Activated CD8-positive, alpha-beta T cell treated with anti-CD3 and anti-CD28 coated beads, Interleukin-2, amount 10 ng/mL, durations not matched to agents 7 days and 5 days (primary cell): ENCODE measurements around the gene ASCL2. TPM values are rescaled to one million over a fixed set of nuclear protein-coding genes. Genes with fewer than 3 reads are reported as not detected.

Source experiments
- ATAC-seq: fragments of 150-1000 bp; cut with Tn5 transposase; one replicate; pipeline ENCODE4 v1.10.0; 2021; ENCODE audit warnings: moderate library complexity
- CTCF ChIA-PET: fragments of 350-600 bp; sonication (Branson Sonifier 250); formaldehyde crosslinking; loops from one replicate; lab custom pipeline; 2021; ENCODE audit warnings: antibody characterized with exemption; lab: Charles Lee
- POLR2A ChIA-PET: fragments of 350-600 bp; sonication (Branson Sonifier 250); formaldehyde crosslinking; loops from one replicate; lab custom pipeline; 2021; ENCODE audit warnings: antibody characterized with exemption; lab: Charles Lee
- DNase-seq: peaks from one replicate; pipeline ENCODE4 v3.0.0-alpha.2; 2020
- H3K27ac Mint-ChIP-seq: one replicate; pipeline ENCODE4 v1.8.0; 2021; ENCODE audit warnings: mild to moderate bottlenecking, mixed read lengths
- H3K27me3 Mint-ChIP-seq: one replicate; pipeline ENCODE4 v1.8.0; 2021; ENCODE audit warnings: low read depth, mixed read lengths
- H3K36me3 Mint-ChIP-seq: one replicate; pipeline ENCODE4 v1.8.0; 2021; ENCODE audit warnings: low read depth, mixed read lengths
- H3K4me1 Mint-ChIP-seq: one replicate; pipeline ENCODE4 v1.8.0; 2021; ENCODE audit warnings: low read depth, mixed read lengths
- H3K4me3 Mint-ChIP-seq: one replicate; pipeline ENCODE4 v1.8.0; 2021; ENCODE audit warnings: mild to moderate bottlenecking, mixed read lengths
- H3K9me3 Mint-ChIP-seq: one replicate; pipeline ENCODE4 v1.8.0; 2022; ENCODE audit warnings: mixed read lengths; ENCODE audit not compliant: insufficient read depth
- total RNA-seq, 2 experiments: library from RNA; stranded (reverse); gene quantifications; one replicate each; pipeline ENCODE4 v1.2.3, GENCODE V29; 2021

The ASCL2 gene
- total RNA-seq, 2 experiments from 2014 or later, result 0.13 to 0.53 TPM

- Mint-ChIP-seq H3K27ac (no peak overlapping the region), H3K4me3 (peak overlapping the region; percentile 49), H3K27me3 (peaks cover 30% of the 10 kb centered on the region), H3K4me1 (peaks cover 36% of the 10 kb centered on the region), H3K9me3 (no peaks in the 10 kb centered on the region), H3K36me3 (no peaks in the 10 kb centered on the region)
- ChIA-PET POLR2A (no interaction called here), CTCF (interaction anchor here (0.9 to 1.0 kb wide), 2 partner anchors 10 to 36 kb away, joined by 3 to 6 read pairs; no protein-coding TSS in a partner anchor)
- peak; percentile 16 for ATAC-seq
- DNase-seq, result peak; percentile 45
Observed at GRCh38 chr11:2268729-2269600, 1.4 kb downstream of the ASCL2 start.

- CTCF ChIA-PET, result interaction anchor here (0.9 to 1.1 kb wide), 2 partner anchors 11 to 37 kb away, joined by 3 read pairs; no protein-coding TSS in a partner anchor
- DNase-seq (peak; percentile 19), ATAC-seq (no peak)
- Mint-ChIP-seq H3K4me1 (peaks cover 36% of the 10 kb centered on the region), H3K4me3 (peak overlapping the region; percentile 28), H3K9me3 (no peaks in the 10 kb centered on the region), H3K36me3 (no peaks in the 10 kb centered on the region), H3K27me3 (peaks cover 25% of the 10 kb centered on the region), H3K27ac (no peak overlapping the region)
- POLR2A ChIA-PET, result no interaction called here
Observed at GRCh38 chr11:2267851-2268728, 2.3 kb downstream of the ASCL2 start.

GRCh38 chr11:2267306-2267850 is 3.0 kb downstream of the ASCL2 start:
- H3K4me1 Mint-ChIP-seq, result peaks cover 36% of the 10 kb centered on the region
- H3K27ac Mint-ChIP-seq, result no peak overlapping the region
- H3K9me3 Mint-ChIP-seq, result no peaks in the 10 kb centered on the region
- DNase-seq (peak; percentile 18), ATAC-seq (no peak)
- H3K4me3 Mint-ChIP-seq, result no peak overlapping the region
- POLR2A ChIA-PET, result no interaction called here
- CTCF ChIA-PET, result interaction anchor here (1.1 kb wide), 1 partner anchor 37 kb away, joined by 3 read pairs; no protein-coding TSS in a partner anchor
- H3K27me3 Mint-ChIP-seq, result peaks cover 18% of the 10 kb centered on the region
- no peaks in the 10 kb centered on the region for H3K36me3 Mint-ChIP-seq

- ChIA-PET CTCF (interaction anchor here (1.1 kb wide), 1 partner anchor 38 kb away, joined by 3 read pairs; no protein-coding TSS in a partner anchor), POLR2A (no interaction called here)
- H3K4me3 Mint-ChIP-seq, result no peak overlapping the region
- ATAC-seq (no peak), DNase-seq (peak; percentile 15)
- H3K27me3 Mint-ChIP-seq, result peaks cover 14% of the 10 kb centered on the region
- H3K36me3 Mint-ChIP-seq, result no peaks in the 10 kb centered on the region
- H3K9me3 Mint-ChIP-seq, result no peaks in the 10 kb centered on the region
- peaks cover 36% of the 10 kb centered on the region for H3K4me1 Mint-ChIP-seq
- no peak overlapping the region for H3K27ac Mint-ChIP-seq
Observed at GRCh38 chr11:2266586-2267305, 3.6 kb downstream of the ASCL2 start.

GRCh38 chr11:2265854-2266585 is 4.4 kb downstream of the ASCL2 start:
- ChIA-PET CTCF (interaction anchor here (1.0 to 1.2 kb wide), 2 partner anchors 36 to 80 kb away, joined by 3 read pairs; partner anchors contain the start of genes C11orf21 and TSPAN32), POLR2A (no interaction called here)
- Mint-ChIP-seq H3K9me3 (no peaks in the 10 kb centered on the region), H3K27ac (peak overlapping the region; percentile 63), H3K36me3 (no peaks in the 10 kb centered on the region), H3K4me1 (peaks cover 36% of the 10 kb centered on the region), H3K27me3 (peaks cover 11% of the 10 kb centered on the region), H3K4me3 (no peak overlapping the region)
- peak; percentile 23 for DNase-seq
- no peak for ATAC-seq

- peak; percentile 36 for DNase-seq
- ATAC-seq, result peak; percentile 42
- Mint-ChIP-seq H3K4me1 (peaks cover 33% of the 10 kb centered on the region), H3K36me3 (no peaks in the 10 kb centered on the region), H3K27me3 (peaks cover 7% of the 10 kb centered on the region), H3K27ac (no peak overlapping the region), H3K4me3 (no peak overlapping the region), H3K9me3 (no peaks in the 10 kb centered on the region)
- CTCF ChIA-PET, result interaction anchor here (1.0 to 1.2 kb wide), 2 partner anchors 36 to 79 kb away, joined by 3 read pairs; partner anchors contain the start of genes C11orf21 and TSPAN32
- POLR2A ChIA-PET, result no interaction called here
Observed at GRCh38 chr11:2265396-2265795, 5.0 kb downstream of the ASCL2 start.

- Mint-ChIP-seq H3K4me1 (peaks cover 33% of the 10 kb centered on the region), H3K4me3 (no peak overlapping the region), H3K9me3 (no peaks in the 10 kb centered on the region), H3K27me3 (peaks cover 7% of the 10 kb centered on the region), H3K27ac (no peak overlapping the region), H3K36me3 (no peaks in the 10 kb centered on the region)
- ATAC-seq (no peak), DNase-seq (no peak)
- POLR2A ChIA-PET, result no interaction called here
- CTCF ChIA-PET, result no interaction called here
Observed at GRCh38 chr11:2264366-2265053, 5.9 kb downstream of the ASCL2 start.

GRCh38 chr11:2263724-2264360 is 6.5 kb downstream of the ASCL2 start:
- ChIA-PET POLR2A (no interaction called here), CTCF (no interaction called here)
- Mint-ChIP-seq H3K27me3 (peaks cover 4% of the 10 kb centered on the region), H3K9me3 (no peaks in the 10 kb centered on the region), H3K4me3 (no peak overlapping the region), H3K27ac (no peak overlapping the region), H3K4me1 (peaks cover 33% of the 10 kb centered on the region), H3K36me3 (no peaks in the 10 kb centered on the region)
- DNase-seq (no peak), ATAC-seq (no peak)

- peaks cover 27% of the 10 kb centered on the region for H3K4me1 Mint-ChIP-seq
- ChIA-PET CTCF (no interaction called here), POLR2A (no interaction called here)
- no peaks in the 10 kb centered on the region for H3K36me3 Mint-ChIP-seq
- H3K27me3 Mint-ChIP-seq, result no peaks in the 10 kb centered on the region
- no peak overlapping the region for H3K4me3 Mint-ChIP-seq
- DNase-seq (no peak), ATAC-seq (no peak)
- H3K9me3 Mint-ChIP-seq, result no peaks in the 10 kb centered on the region
- no peak overlapping the region for H3K27ac Mint-ChIP-seq
Observed at GRCh38 chr11:2263071-2263565, 7.3 kb downstream of the ASCL2 start.
